Trophoblast cell (in vitro differentiated cells and primary cell): Measurements from ENCODE around the gene MEX3D.
"Not testable (repeated sequence)": the region's sequence is repeated elsewhere in the genome, so short reads cannot be mapped to it uniquely, and the experiment has no call there.

Experiments
- DNase-seq, 2 donors: peaks; one replicate each; pipeline ENCODE4 v3.0.0-alpha.2; 2016
- H2AFZ ChIP-seq: 2 replicates; pipeline ENCODE4 v1.6.1; 2013; ENCODE audit warnings: low read length, moderate library complexity, mild to moderate bottlenecking; ENCODE audit not compliant: insufficient read depth, poor library complexity
- H2AK5ac ChIP-seq: 2 replicates; pipeline ENCODE4 v1.6.1; 2013; ENCODE audit warnings: mild to moderate bottlenecking, low read length
- H2BK120ac ChIP-seq: 2 replicates; pipeline ENCODE4 v1.6.1; 2013; ENCODE audit warnings: low read length, mild to moderate bottlenecking, moderate library complexity; ENCODE audit not compliant: insufficient read depth, poor library complexity
- H2BK12ac ChIP-seq: 2 replicates; pipeline ENCODE4 v1.6.1; 2013; ENCODE audit warnings: mild to moderate bottlenecking, low read length, moderate library complexity
- H2BK5ac ChIP-seq: 2 replicates; pipeline ENCODE4 v1.6.1; 2013; ENCODE audit warnings: low read length, low read depth, moderate library complexity, mild to moderate bottlenecking; ENCODE audit not compliant: poor library complexity
- H3K14ac ChIP-seq: 2 replicates; pipeline ENCODE4 v1.6.1; 2013; ENCODE audit warnings: mild to moderate bottlenecking, low read length
- H3K18ac ChIP-seq: 2 replicates; pipeline ENCODE4 v1.6.1; 2013; ENCODE audit warnings: mild to moderate bottlenecking, low read length
- H3K23ac ChIP-seq: 2 replicates; pipeline ENCODE4 v1.6.1; 2013; ENCODE audit warnings: low read length
- H3K27ac ChIP-seq: 2 replicates; pipeline ENCODE4 v1.5.1; 2013; ENCODE audit warnings: low read depth, mild to moderate bottlenecking, inconsistent platforms, low read length, moderate library complexity
- H3K27me3 ChIP-seq: 2 replicates; pipeline ENCODE4 v1.6.1; 2013; ENCODE audit warnings: inconsistent platforms, mild to moderate bottlenecking, low read length, moderate library complexity; ENCODE audit not compliant: insufficient read depth
- H3K36me3 ChIP-seq, 2 experiments: 1 replicate in 1 of 2; 2 replicates in 1 of 2; pipeline ENCODE4 v1.6.1; 2013; ENCODE audit warnings: low read length in 2 of 2, mild to moderate bottlenecking in 2 of 2, moderate library complexity in 1 of 2; ENCODE audit not compliant: insufficient read depth in 2 of 2, control insufficient read depth in 1 of 2
- H3K4ac ChIP-seq: 2 replicates; pipeline ENCODE4 v1.6.1; 2013; ENCODE audit warnings: low read depth, mild to moderate bottlenecking, low read length, moderate library complexity
- H3K4me1 ChIP-seq, 2 experiments: 1 replicate in 1 of 2; 2 replicates in 1 of 2; pipeline ENCODE4 v1.6.1; 2013; ENCODE audit warnings: low read length in 2 of 2, mild to moderate bottlenecking in 2 of 2, moderate library complexity in 1 of 2; ENCODE audit not compliant: insufficient read depth in 2 of 2, control insufficient read depth in 1 of 2
- H3K4me2 ChIP-seq: 2 replicates; pipeline ENCODE4 v1.6.1; 2013; ENCODE audit warnings: inconsistent platforms, mild to moderate bottlenecking, low read length, moderate library complexity
- H3K4me3 ChIP-seq: 2 replicates; pipeline ENCODE4 v1.5.1; 2013; ENCODE audit warnings: mild to moderate bottlenecking, low read depth, low read length, inconsistent platforms
- H3K79me1 ChIP-seq: one replicate; pipeline ENCODE4 v1.6.1; 2013; ENCODE audit warnings: low read length
- H3K79me2 ChIP-seq: 2 replicates; pipeline ENCODE4 v1.6.1; 2013; ENCODE audit warnings: low read length, mild to moderate bottlenecking; ENCODE audit not compliant: control insufficient read depth, insufficient read depth, poor library complexity
- H3K9ac ChIP-seq: 2 replicates; pipeline ENCODE4 v1.6.1; 2013; ENCODE audit warnings: mild to moderate bottlenecking, low read length
- H3K9me3 ChIP-seq: 2 replicates; pipeline ENCODE4 v1.6.1; 2013; ENCODE audit warnings: low read depth, mild to moderate bottlenecking, control low read depth, inconsistent platforms, low read length; ENCODE audit not compliant: insufficient read depth
- H4K12ac ChIP-seq: 2 replicates; pipeline ENCODE4 v1.6.1; 2013; ENCODE audit warnings: low read depth, mild to moderate bottlenecking, low read length, moderate library complexity
- H4K8ac ChIP-seq: 2 replicates; pipeline ENCODE4 v1.6.1; 2013; ENCODE audit warnings: low read depth, mild to moderate bottlenecking, low read length, moderate library complexity
- H4K91ac ChIP-seq: one replicate; pipeline ENCODE4 v1.6.1; 2013; ENCODE audit warnings: low read depth, mild to moderate bottlenecking, low read length, moderate library complexity
- WGBS: extraction: QIAGEN DNeasy Blood & Tissue Kit; methylation state at CpG from one replicate; pipeline ENCODE4 v1.1.7; 2013; ENCODE audit warnings: missing lambda C conversion rate; ENCODE audit not compliant: insufficient read length, insufficient coverage; ENCODE audit errors: extremely low coverage; 5-methylcytosine and 5-hydroxymethylcytosine counted together

The MEX3D gene

DNA sequence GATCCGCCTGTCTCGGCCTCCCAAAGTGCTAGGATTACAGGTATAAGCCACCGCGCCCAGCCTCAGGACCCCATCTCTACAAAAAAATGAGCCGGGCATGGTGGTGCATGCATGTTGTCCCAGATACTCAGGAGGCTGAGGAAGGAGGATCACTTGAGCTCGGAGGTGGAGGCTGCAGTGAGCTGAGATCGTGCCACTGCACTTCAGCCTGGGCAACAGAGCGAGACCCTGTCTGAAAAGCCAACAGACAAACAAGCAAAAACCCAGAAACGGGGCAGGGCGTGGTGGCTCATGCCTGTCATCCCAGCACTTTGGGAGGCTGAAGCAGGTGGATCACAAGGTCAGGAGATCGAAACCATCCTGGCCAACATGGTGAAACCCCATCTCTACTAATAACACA, 37.3 kb downstream of the MEX3D start:
- DNase-seq, H3K79me1 ChIP-seq, H3K9ac ChIP-seq, H3K36me3 ChIP-seq, H4K91ac ChIP-seq, H3K4me1 ChIP-seq, H3K27me3 ChIP-seq, H3K4ac ChIP-seq, H3K4me2 ChIP-seq, H2BK120ac ChIP-seq, H3K27ac ChIP-seq, H2AK5ac ChIP-seq, H2BK5ac ChIP-seq, H4K8ac ChIP-seq, H3K23ac ChIP-seq, H4K12ac ChIP-seq, H3K14ac ChIP-seq, H3K18ac ChIP-seq, H3K79me2 ChIP-seq, H3K4me3 ChIP-seq, H2BK12ac ChIP-seq, H2AFZ ChIP-seq: not testable (repeated sequence)
- peaks cover 10% of the 10 kb centered on the region for H3K9me3 ChIP-seq
- WGBS, result no CpG with 5 or more reads among the region's 11 CpGs

DNA sequence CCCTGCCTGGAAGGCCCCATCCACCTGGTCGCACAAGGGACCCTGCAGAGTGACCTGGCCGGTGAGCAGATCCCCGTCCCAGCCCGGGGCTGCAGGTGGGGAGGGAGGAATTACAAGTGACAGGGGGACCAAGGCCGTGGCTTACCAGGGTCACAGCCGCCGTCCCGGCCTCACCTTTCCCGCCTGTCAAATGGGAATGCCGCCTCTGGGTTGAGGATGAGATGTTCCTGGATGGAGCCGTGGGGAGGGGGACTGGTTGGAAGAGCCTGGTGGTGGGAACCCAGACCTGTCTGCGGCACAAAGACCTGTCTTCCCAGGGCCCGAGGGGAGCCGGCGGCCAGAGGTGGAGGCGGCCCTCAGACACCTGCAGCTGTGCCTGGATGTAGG, 38.7 kb downstream of the MEX3D start:
- no peaks in the 10 kb centered on the region for H3K79me2 ChIP-seq
- no peak for DNase-seq

DNA sequence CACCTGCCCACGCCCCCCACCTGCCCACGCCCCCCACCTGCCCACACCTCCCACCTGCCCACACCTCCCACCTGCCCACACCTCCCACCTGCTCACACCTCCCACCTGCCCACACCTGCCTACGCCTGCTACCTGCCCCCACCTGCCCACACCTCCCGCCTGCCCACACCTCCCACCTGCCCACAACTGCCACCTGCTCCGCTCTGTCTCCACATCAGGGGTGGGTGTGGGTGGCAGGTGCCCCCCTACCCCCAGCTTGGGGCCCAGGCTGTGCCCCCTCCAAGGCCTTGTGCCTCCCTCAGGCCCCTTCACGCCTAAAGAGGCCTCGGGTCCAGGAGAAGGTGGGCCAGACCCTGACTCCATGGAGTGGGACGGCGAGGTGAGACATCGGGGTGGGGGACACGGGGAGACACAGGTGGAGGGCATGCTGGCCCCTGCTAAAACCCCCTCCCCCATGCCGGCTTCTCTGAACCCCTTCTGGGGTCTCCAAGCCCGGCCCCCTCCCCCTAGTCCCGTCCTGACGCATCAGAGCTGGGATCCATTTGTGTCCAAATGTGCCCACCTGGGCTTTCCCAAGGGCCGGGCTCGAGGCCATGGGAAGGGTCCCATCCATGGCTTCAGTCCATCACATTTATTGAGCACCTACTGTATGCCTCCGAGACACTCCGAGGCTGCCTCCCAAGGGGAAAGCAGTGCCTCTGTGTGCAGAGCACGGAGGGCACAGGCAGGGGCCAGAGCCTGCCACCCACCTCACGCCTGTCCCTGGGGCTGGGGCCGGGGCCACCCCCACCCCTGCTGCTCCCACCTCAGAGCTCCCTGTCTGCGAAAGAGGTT, 39.3 kb downstream of the MEX3D start:
- Histone ChIP-seq H3K79me2 (no peaks in the 10 kb centered on the region), H3K4ac (no peak overlapping the region), H3K23ac (no peak overlapping the region), H3K4me2 (no peak overlapping the region), H3K4me3 (no peak overlapping the region), H3K79me1 (no peaks in the 10 kb centered on the region), H3K18ac (no peak overlapping the region), H2AFZ (no peak overlapping the region), H2BK5ac (no peak overlapping the region), H3K4me1 (no peaks in the 10 kb centered on the region), H3K36me3 (no peaks in the 10 kb centered on the region), H4K12ac (no peak overlapping the region), H2BK120ac (no peak overlapping the region), H2BK12ac (no peak overlapping the region), H3K27ac (no peak overlapping the region), H3K14ac (no peak overlapping the region), H4K8ac (no peak overlapping the region), H3K9ac (no peak overlapping the region), H3K9me3 (peaks cover 14% of the 10 kb centered on the region), H3K27me3 (peaks cover 10% of the 10 kb centered on the region), H2AK5ac (no peak overlapping the region), H4K91ac (no peak overlapping the region)
- no CpG with 5 or more reads among the region's 23 CpGs for WGBS
- no peak for DNase-seq

More for the DNA sequence above, 38.7 kb downstream of the MEX3D start:
- H4K12ac ChIP-seq, result no peak overlapping the region
- no peak overlapping the region for H4K8ac ChIP-seq
- no peak overlapping the region for H3K9ac ChIP-seq
- no peak overlapping the region for H3K14ac ChIP-seq
- no peak overlapping the region for H4K91ac ChIP-seq
- no peak overlapping the region for H3K23ac ChIP-seq
- no CpG with 5 or more reads among the region's 16 CpGs for WGBS
- no peak overlapping the region for H2BK12ac ChIP-seq
- H3K18ac ChIP-seq, result no peak overlapping the region
- no peak overlapping the region for H3K4ac ChIP-seq
- H3K4me3 ChIP-seq, result no peak overlapping the region
- no peak overlapping the region for H2BK120ac ChIP-seq
- H3K27me3 ChIP-seq, result peaks cover 4% of the 10 kb centered on the region
- H3K4me1 ChIP-seq, result no peaks in the 10 kb centered on the region
- no peak overlapping the region for H3K4me2 ChIP-seq
- no peak overlapping the region for H2BK5ac ChIP-seq
- no peaks in the 10 kb centered on the region for H3K36me3 ChIP-seq
- H3K9me3 ChIP-seq, result peaks cover 11% of the 10 kb centered on the region
- no peak overlapping the region for H3K27ac ChIP-seq
- H2AK5ac ChIP-seq, result no peak overlapping the region
- no peaks in the 10 kb centered on the region for H3K79me1 ChIP-seq
- H2AFZ ChIP-seq, result no peak overlapping the region

DNA sequence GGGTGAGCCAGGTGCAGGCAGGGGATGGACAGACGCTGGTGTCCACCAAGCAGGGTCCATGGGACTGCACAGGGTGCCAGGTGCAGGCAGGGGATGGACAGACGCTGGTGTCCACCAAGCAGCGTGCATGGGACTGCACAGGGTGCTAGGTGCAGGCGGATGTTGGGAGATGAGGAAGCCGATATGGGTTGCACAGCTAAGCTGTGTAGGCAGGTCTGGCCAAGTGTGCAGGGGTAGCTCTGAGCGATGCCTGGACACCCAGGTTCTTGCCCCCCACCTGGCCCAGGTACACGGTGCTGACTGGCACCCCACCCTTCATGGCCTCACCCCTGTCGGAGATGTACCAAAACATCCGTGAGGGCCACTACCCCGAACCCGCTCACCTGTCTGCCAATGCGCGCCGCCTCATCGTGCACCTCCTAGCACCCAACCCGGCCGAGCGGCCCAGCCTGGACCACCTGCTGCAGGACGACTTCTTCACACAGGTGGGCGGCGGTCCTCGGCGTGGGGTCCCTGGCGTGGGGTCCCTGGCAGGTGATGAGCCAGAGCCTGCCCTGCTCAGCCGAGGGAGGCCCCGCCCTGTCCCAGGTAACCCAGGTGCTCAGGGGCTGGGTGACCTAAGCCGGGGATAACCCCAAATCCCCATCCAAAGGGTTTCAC, 40.3 kb downstream of the MEX3D start:
- H3K4me2 ChIP-seq, result no peak overlapping the region
- no peak overlapping the region for H2AFZ ChIP-seq
- no peak overlapping the region for H3K14ac ChIP-seq
- H4K91ac ChIP-seq, result no peak overlapping the region
- no peaks in the 10 kb centered on the region for H3K79me1 ChIP-seq
- WGBS, result no CpG with 5 or more reads among the region's 27 CpGs
- H3K18ac ChIP-seq, result no peak overlapping the region
- H3K9me3 ChIP-seq, result peaks cover 20% of the 10 kb centered on the region
- peaks cover 20% of the 10 kb centered on the region for H3K27me3 ChIP-seq
- DNase-seq, result peak in 1 of 2 donors; percentile 28
- no peak overlapping the region for H3K4ac ChIP-seq
- no peak overlapping the region for H2BK5ac ChIP-seq
- H2BK12ac ChIP-seq, result no peak overlapping the region
- H3K79me2 ChIP-seq, result no peaks in the 10 kb centered on the region
- H3K27ac ChIP-seq, result no peak overlapping the region
- H4K12ac ChIP-seq, result no peak overlapping the region
- H3K23ac ChIP-seq, result no peak overlapping the region
- H2AK5ac ChIP-seq, result no peak overlapping the region
- H2BK120ac ChIP-seq, result no peak overlapping the region
- no peak overlapping the region for H4K8ac ChIP-seq
- no peak overlapping the region for H3K9ac ChIP-seq
- no peaks in the 10 kb centered on the region for H3K36me3 ChIP-seq
- no peak overlapping the region for H3K4me3 ChIP-seq
- no peaks in the 10 kb centered on the region for H3K4me1 ChIP-seq
